Prostate gland (tissue), 2 donors: ENCODE measurements around the gene DOCK4.

Experiments
- POLR2AphosphoS5 ChIP-seq: sonication (generic); formaldehyde crosslinking; IDR thresholded peaks from one replicate; pipeline ENCODE4 v1.6.1; 2017; ENCODE audit warnings: antibody characterized with exemption
- TF ChIP-seq, protein P1 (sequence below), 4 experiments: fragments of 200-600 bp in 2 of 4; fragments of 450-650 bp in 2 of 4; sonication (generic) in 2 of 4; IDR thresholded peaks; 1 replicate in 3 of 4; 2 replicates in 1 of 4; pipeline ENCODE4 v1.5.1; 2016 to 2019; ENCODE audit warnings: antibody characterized with exemption in 4 of 4, mild to moderate bottlenecking in 2 of 4, moderate library complexity in 2 of 4

GRCh38 chr7:111886233-111886632 is 320.0 kb downstream of the DOCK4 start:
- TF ChIP-seq, protein P1, sequence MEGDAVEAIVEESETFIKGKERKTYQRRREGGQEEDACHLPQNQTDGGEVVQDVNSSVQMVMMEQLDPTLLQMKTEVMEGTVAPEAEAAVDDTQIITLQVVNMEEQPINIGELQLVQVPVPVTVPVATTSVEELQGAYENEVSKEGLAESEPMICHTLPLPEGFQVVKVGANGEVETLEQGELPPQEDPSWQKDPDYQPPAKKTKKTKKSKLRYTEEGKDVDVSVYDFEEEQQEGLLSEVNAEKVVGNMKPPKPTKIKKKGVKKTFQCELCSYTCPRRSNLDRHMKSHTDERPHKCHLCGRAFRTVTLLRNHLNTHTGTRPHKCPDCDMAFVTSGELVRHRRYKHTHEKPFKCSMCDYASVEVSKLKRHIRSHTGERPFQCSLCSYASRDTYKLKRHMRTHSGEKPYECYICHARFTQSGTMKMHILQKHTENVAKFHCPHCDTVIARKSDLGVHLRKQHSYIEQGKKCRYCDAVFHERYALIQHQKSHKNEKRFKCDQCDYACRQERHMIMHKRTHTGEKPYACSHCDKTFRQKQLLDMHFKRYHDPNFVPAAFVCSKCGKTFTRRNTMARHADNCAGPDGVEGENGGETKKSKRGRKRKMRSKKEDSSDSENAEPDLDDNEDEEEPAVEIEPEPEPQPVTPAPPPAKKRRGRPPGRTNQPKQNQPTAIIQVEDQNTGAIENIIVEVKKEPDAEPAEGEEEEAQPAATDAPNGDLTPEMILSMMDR (IDR thresholded peaks at IDR 0.05) = no peak
- no peak for TF ChIP-seq POLR2AphosphoS5
